Large intestine (tissue), 3 donors: ENCODE results near the gene SERF2. TPM values are rescaled to one million over a fixed set of nuclear protein-coding genes. Genes with fewer than 3 reads are reported as not detected.

Source experiments
- DNase-seq, 2 donors: peaks; one replicate each; pipeline versions ENCODE4 v3.0.0 to v3.0.0-alpha.2; 2013
- H3K27ac ChIP-seq: one replicate; pipeline ENCODE4 v1.5.1; 2013; ENCODE audit warnings: low read length
- H3K27me3 ChIP-seq: 2 replicates; pipeline ENCODE4 v1.6.1; 2013; ENCODE audit warnings: low read length; ENCODE audit not compliant: control insufficient read depth, insufficient read depth
- H3K36me3 ChIP-seq: 2 replicates; pipeline ENCODE4 v1.6.1; 2013; ENCODE audit warnings: low read length; ENCODE audit not compliant: control insufficient read depth, insufficient read depth
- H3K4me1 ChIP-seq: one replicate; pipeline ENCODE4 v1.6.1; 2013; ENCODE audit warnings: low read length; ENCODE audit not compliant: control insufficient read depth, insufficient read depth
- H3K4me3 ChIP-seq: one replicate; pipeline ENCODE4 v1.5.1; 2013; ENCODE audit warnings: low read length
- H3K9me3 ChIP-seq: one replicate; pipeline ENCODE4 v1.6.1; 2013; ENCODE audit warnings: mild to moderate bottlenecking, low read depth, low read length, moderate library complexity; ENCODE audit not compliant: control insufficient read depth
- WGBS: methylation state at CpG from one replicate; pipeline ENCODE4 v1.1.5; 2013; ENCODE audit warnings: low lambda C conversion rate; ENCODE audit not compliant: insufficient coverage; 5-methylcytosine and 5-hydroxymethylcytosine counted together
- polyA plus RNA-seq: library from polyadenylated mRNA; unstranded; fragments of 120-200 nt; gene quantifications from one replicate; pipeline ENCODE4 v1.2.1, GENCODE V29; 2013

The SERF2 gene
- polyA plus RNA-seq, 1 donor, result 720 TPM

DNA sequence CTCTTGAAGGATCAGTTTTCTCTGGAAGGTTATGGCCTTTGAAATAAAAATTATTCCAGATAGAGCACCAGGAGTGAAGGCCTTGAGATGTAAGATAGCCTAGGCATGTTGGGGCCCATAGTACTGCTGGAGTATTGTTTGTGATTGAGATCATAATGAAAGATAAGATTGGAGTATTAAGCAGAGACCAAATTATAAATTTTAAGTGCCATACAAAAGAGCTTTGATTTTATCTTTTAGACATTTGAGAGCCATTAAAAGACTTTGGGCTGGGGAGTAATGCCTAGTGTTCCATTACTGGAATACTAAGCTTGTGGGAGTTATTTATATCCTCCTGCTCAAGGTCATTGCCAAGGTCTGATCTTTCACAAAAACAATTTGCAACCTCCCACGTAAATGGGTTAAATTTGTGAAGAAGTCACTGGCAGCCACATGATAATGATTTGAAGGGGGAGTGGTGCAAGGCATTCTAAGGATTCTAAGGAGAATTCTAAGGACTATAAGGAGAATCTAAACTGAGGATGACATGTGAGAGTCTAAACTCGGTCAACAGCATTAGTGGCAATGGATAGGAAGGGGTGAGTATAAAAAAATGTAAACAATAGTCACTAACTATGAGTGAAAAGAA lies 28.2 kb upstream of the SERF2 start:
- no peaks in the 10 kb centered on the region for H3K9me3 ChIP-seq
- H3K27me3 ChIP-seq, result no peaks in the 10 kb centered on the region
- no peaks in the 10 kb centered on the region for H3K4me1 ChIP-seq
- no peak for DNase-seq
- peaks cover 78% of the 10 kb centered on the region for H3K36me3 ChIP-seq
- no peak overlapping the region for H3K27ac ChIP-seq
- WGBS, result 75% methylated on average over 1 of the region's 2 CpGs
- H3K4me3 ChIP-seq, result no peak overlapping the region

DNA sequence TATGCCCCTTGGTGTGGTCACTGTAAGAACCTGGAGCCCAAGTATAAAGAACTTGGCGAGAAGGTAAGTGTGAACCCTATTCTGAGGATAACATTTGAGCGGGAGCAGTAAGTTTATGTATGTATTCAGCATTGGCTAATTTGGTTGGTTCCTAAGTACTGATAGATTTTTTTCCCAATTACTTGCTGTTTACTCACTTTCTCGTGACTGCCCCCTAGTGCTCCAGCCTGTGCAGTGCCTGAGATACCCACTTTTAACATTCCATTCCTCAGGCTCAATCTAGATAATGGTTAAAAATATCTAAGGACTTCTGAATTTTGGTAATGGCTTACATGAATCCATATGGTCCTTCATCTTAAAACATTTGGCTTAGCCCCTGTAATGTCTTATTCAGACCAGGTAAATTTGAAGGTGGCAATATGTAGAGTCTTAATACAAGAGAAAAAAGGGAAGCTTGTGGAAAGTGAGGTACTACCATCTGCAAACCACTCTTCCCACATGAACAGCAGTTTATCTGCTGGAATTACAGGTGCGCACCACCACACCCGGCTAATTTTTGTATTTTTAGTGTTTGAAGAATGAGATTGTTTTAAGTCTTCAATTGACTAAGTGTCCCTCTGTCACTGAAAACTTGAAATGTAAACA lies 22.4 kb upstream of the SERF2 start:
- WGBS, result no CpG with 5 or more reads among the region's 5 CpGs
- Histone ChIP-seq H3K36me3 (peaks cover 88% of the 10 kb centered on the region), H3K4me1 (peaks cover under 1% of the 10 kb centered on the region), H3K4me3 (no peak overlapping the region), H3K9me3 (no peaks in the 10 kb centered on the region), H3K27me3 (no peaks in the 10 kb centered on the region), H3K27ac (no peak overlapping the region)
- peak in 1 of 2 donors; percentile 39 for DNase-seq

DNA sequence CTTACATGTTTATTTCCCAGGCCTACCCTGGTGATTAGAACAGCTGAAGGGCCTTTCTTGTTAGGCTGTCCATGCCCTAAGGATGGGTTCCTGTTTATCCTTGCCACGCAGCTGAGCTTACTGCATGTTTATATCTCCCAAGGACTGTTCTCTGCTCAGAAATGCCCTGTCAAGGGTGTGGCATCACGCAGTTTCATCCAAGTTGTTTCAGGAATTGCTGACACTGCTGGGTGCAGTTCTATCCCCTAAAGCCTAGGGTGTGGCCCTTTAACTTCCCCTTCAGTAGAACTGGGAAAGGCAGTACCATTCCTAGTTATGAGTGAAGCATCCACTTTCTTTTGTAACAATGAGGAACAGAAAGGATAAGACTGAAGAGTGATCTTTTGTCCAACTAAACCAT lies 20.3 kb upstream of the SERF2 start:
- Histone ChIP-seq H3K27me3 (no peaks in the 10 kb centered on the region), H3K9me3 (no peaks in the 10 kb centered on the region), H3K36me3 (peaks cover 68% of the 10 kb centered on the region), H3K27ac (peak overlapping the region; percentile 2), H3K4me3 (no peak overlapping the region), H3K4me1 (peaks cover 12% of the 10 kb centered on the region)
- WGBS, result no CpG with 5 or more reads among the region's 2 CpGs
- peak in 1 of 2 donors; percentile 40 for DNase-seq

DNA sequence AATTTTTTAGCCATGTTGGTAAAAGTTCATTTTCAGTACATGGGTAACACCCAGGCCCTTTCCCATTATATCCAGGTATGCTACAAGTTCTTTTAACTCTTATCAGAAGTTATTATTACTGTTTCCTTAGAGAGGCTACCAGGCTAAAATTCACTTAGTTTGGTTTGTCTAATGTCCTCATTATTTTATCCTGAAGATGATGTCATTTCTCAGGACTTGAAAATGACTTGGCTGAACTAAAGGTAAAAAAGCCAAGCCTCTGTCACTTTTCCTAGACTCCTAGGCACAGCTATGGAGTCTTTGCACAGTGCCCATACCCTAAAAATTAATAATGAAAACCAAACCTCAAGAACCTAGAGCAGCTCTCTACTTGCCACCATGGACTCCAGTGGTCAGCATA lies 19.5 kb upstream of the SERF2 start:
- Histone ChIP-seq H3K36me3 (peaks cover 60% of the 10 kb centered on the region), H3K9me3 (no peaks in the 10 kb centered on the region), H3K27ac (no peak overlapping the region), H3K27me3 (no peaks in the 10 kb centered on the region), H3K4me3 (no peak overlapping the region), H3K4me1 (peaks cover 15% of the 10 kb centered on the region)
- DNase-seq, result no peak

DNA sequence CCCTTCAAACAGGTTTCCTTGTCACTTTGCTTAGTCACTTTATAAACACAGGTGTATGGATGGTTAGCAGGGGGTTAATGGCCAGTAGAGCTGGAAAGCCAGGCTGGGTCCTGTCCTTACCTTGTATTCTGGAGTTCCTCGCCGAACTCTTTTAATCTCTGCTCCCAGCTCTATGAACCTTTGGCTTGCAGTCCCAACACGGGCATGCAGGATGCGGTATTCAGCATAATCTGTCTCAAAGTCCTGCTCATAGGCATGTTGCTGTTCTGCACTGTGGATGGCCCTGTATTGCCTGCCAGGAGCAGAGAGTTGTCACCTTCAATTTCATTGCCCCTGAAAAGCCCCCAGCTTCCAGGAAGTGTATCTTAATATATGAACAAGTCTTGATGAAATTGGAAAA lies 18.1 kb upstream of the SERF2 start:
- no peak for DNase-seq
- peaks cover 20% of the 10 kb centered on the region for H3K4me1 ChIP-seq
- H3K9me3 ChIP-seq, result no peaks in the 10 kb centered on the region
- WGBS, result no CpG with 5 or more reads among the region's 4 CpGs
- H3K36me3 ChIP-seq, result peaks cover 48% of the 10 kb centered on the region
- no peaks in the 10 kb centered on the region for H3K27me3 ChIP-seq
- no peak overlapping the region for H3K27ac ChIP-seq
- H3K4me3 ChIP-seq, result no peak overlapping the region

DNA sequence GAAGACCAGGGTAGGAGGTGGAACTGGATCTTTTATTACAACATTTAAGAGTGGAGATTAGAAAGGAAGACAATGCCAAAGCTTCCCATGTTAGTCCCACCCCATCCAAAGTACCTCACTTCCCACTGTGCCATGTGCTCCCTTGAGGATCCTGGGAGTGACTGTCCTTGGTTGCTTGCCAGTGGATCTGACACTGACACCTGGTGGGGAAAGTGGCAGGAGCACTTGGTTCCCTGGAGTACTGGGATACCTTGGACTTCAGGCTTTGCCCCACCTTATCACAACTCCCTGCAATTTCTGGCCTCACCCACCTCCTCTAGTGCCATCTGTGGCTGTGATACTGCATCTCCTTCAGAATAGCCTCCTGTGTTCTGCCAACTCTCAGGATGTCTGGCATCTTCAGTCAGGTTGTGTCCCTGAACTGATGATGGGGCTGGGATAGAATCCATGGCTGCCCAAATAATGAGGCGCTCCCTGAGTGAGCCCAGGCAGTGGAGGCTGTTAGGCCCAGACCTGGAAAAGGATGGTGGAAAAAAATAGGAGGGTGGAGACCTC lies 16.6 kb upstream of the SERF2 start:
- peaks cover 38% of the 10 kb centered on the region for H3K36me3 ChIP-seq
- H3K27me3 ChIP-seq, result no peaks in the 10 kb centered on the region
- no CpG with 5 or more reads among the region's 1 CpG for WGBS
- peak; percentile 93 to 97 for DNase-seq
- H3K4me3 ChIP-seq, result peak overlapping the region; percentile 74
- no peaks in the 10 kb centered on the region for H3K9me3 ChIP-seq
- peaks cover 20% of the 10 kb centered on the region for H3K4me1 ChIP-seq
- H3K27ac ChIP-seq, result peak overlapping the region; percentile 94

DNA sequence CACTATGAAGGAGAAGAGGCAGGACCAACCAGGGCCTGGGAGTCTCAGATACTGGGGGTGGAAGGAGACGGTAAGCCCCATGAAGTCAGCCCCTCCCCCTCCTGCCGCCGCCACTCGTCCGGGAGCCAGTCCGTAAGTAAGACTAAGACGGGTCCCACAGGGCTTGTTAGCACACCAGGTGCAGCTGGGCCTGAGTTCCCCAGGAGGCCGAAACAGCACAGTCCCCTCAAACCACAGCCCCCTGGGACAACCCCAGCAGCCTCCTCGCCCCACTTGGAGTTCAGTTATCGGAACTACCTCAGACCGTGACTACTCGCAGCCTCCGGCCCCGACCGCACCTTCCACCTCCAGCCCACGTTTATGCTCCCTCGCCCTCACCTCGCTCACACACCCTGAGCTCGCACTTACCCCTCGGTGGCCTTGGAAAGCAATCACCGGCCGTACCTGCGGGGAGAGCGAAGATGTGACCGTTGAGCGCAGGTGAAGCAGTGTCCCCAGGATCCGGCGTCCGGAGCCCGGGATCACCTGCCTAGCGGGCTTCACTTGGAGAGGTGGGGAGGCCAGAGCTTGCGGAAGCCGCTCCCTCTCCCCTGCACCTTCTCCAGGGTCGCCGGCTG lies 15.9 kb upstream of the SERF2 start:
- peak in 1 of 2 donors; percentile 70 for DNase-seq
- Histone ChIP-seq H3K27ac (peak overlapping the region; percentile 94), H3K9me3 (no peaks in the 10 kb centered on the region), H3K4me1 (peaks cover 20% of the 10 kb centered on the region), H3K27me3 (no peaks in the 10 kb centered on the region), H3K4me3 (peak overlapping the region; percentile 74), H3K36me3 (peaks cover 31% of the 10 kb centered on the region)
- WGBS, result no CpG with 5 or more reads among the region's 35 CpGs

DNA sequence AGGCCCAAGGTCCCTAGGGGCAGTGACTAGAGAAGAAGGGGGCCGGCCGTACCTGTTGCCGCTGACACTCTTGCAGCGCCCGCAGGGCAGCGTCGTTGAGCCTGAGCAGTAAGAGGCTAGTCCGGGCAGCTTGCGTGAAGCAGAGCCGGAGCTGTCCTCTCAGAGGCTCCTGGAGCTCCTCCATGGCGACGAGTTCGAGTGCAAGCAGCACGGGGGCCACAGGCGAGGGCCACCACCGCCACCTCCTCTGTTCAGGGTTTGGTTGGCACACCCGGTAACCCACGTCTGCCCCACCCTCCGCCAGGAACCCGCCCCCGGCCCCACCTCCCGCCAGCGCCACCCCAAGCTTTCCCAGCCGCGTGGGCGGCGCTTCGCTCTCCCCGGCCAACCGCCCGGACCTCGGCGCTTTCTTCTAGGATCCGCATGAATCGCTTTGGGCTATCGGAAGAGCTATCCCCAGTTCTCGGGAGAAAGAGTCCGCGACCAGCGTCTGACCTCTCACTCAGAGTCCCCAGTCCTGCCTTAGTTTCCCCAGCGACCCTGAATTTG lies 15.3 kb upstream of the SERF2 start, which contains the start of gene ELL3:
Gene ELL3, minus strand, starts transcription at position 249 of the 549 bp plus-strand sequence. Its CDS starts 65 bp downstream, at position 184.
- H3K36me3 ChIP-seq, result peaks cover 25% of the 10 kb centered on the region
- no peaks in the 10 kb centered on the region for H3K27me3 ChIP-seq
- H3K27ac ChIP-seq, result peak within 1 kb of the TSS; percentile 94
- WGBS, result no CpG with 5 or more reads among the region's 41 CpGs
- H3K4me3 ChIP-seq, result peak within 1 kb of the TSS; percentile 74
- DNase-seq, result peak; percentile 72 to 91
- no peaks in the 10 kb centered on the region for H3K9me3 ChIP-seq
- H3K4me1 ChIP-seq, result peaks cover 20% of the 10 kb centered on the region

DNA sequence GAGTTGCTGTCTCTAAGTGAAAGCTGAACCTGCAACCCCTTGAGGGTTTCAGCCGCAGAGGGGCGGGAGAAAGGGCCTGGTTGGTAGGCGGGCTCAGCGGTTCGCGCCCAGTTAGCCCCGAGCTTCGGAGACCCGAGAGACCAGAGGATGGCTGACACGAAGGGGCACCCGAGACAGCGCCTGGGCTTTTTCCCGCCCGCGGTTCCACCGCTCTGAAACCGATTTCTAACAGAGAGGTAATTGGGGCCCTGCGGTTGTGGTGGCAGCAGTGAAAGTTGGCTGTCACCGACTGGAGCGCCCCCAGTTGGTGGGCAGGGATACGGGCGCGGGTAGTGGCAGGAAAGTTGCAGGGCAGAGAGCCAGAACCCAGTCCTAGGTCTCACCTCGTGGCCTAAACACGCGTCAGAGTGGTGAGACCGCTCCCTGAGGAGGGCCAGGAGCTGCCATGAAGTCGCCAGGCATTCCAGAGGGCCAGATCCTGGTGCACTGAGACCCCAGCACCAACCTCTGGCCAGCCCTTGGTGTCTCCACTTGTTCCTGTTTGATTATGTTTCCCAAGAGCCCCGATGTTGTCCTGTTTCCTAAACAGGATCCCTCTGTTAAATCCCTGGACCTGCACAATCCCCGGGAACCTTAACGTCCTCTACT lies 14.7 kb upstream of the SERF2 start:
- H3K27me3 ChIP-seq, result no peaks in the 10 kb centered on the region
- H3K4me1 ChIP-seq, result peaks cover 20% of the 10 kb centered on the region
- no peaks in the 10 kb centered on the region for H3K9me3 ChIP-seq
- peaks cover 19% of the 10 kb centered on the region for H3K36me3 ChIP-seq
- 4% methylated on average over 5 of the region's 31 CpGs for WGBS
- peak; percentile 73 to 91 for DNase-seq
- peak overlapping the region; percentile 74 for H3K4me3 ChIP-seq
- H3K27ac ChIP-seq, result peak overlapping the region; percentile 94

DNA sequence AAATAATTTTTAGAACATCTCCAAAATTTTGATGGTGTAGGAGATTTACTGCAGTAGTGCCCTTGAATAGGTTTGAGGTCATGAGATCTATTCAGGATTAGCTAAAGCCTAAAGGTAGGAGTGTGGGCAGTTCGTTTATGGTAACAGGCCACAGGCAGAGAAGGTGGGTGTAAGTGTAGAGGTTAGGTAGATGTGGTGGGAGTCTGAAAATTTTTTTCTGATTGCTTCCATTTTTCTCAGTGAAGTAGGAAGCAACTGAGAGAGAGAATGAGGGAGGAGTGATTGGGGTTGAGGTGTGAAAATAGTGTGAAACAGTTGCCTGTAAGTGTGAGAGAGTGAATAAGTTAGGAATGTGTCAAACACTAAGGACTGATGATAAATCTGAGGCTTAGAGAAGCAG lies 13.1 kb upstream of the SERF2 start:
- DNase-seq, result no peak
- Histone ChIP-seq H3K36me3 (peaks cover 5% of the 10 kb centered on the region), H3K4me3 (no peak overlapping the region), H3K27ac (no peak overlapping the region), H3K27me3 (no peaks in the 10 kb centered on the region), H3K4me1 (peaks cover 20% of the 10 kb centered on the region), H3K9me3 (no peaks in the 10 kb centered on the region)
- no CpG with 5 or more reads among the region's 1 CpG for WGBS
